Lower lobe of right lung (tissue), 2 donors: ENCODE results near the gene TIGIT. TPM values are rescaled to one million over a fixed set of nuclear protein-coding genes. Genes with fewer than 3 reads are reported as not detected.
"Not testable (repeated sequence)": the region's sequence is repeated elsewhere in the genome, so short reads cannot be mapped to it uniquely, and the experiment has no call there.

ENCODE experiments used
- ATAC-seq, 2 donors: fragments of 200-7000 bp; cut with Tn5 transposase; one replicate each; pipeline ENCODE4 v1.9.1; 2020 to 2022; ENCODE audit warnings: mild to moderate bottlenecking in 2 of 2, moderate library complexity in 2 of 2
- DNase-seq: peaks from one replicate; pipeline ENCODE4 v3.0.0-alpha.2; 2020
- H3K27ac ChIP-seq: fragments of 200-600 bp; one replicate; pipeline ENCODE4 v1.8.0; 2022
- H3K27me3 ChIP-seq: fragments of 200-600 bp; one replicate; pipeline ENCODE4 v1.8.0; 2022; ENCODE audit warnings: low read depth
- H3K36me3 ChIP-seq: fragments of 200-600 bp; one replicate; pipeline ENCODE4 v1.8.0; 2022; ENCODE audit warnings: mild to moderate bottlenecking
- H3K4me1 ChIP-seq: fragments of 200-600 bp; one replicate; pipeline ENCODE4 v1.8.0; 2022
- H3K4me3 ChIP-seq: fragments of 200-600 bp; one replicate; pipeline ENCODE4 v1.8.0; 2022; ENCODE audit warnings: mild to moderate bottlenecking
- H3K9me3 ChIP-seq: fragments of 200-600 bp; one replicate; pipeline ENCODE4 v1.8.0; 2022
- CTCF ChIP-seq: fragments of 200-600 bp; IDR thresholded peaks from one replicate; pipeline ENCODE4 v1.8.0; 2022; ENCODE audit warnings: antibody characterized with exemption, mild to moderate bottlenecking
- intact Hi-C: fragments of 100-400 bp; cut with DNase I; formaldehyde crosslinking; loops from one replicate; pipeline ENCODE4 v1.11.0; 2022
- total RNA-seq: library from RNA; stranded (reverse); fragmentation: NEBNext Ultra II Directional; extraction: Animal tissue kit (Norgen Biotek cat#: 25700); gene quantifications from one replicate; pipeline ENCODE4 v1.2.1, GENCODE V29; 2021
- donor health status: DM: no; HTN: yes; CAD: no; lungs with severe emphysema.

TIGIT gene
- total RNA-seq, 1 donor from 2014 or later, result 1.7 TPM

- Histone ChIP-seq H3K27me3 (no peaks in the 10 kb centered on the region), H3K4me3 (no peak overlapping the region), H3K36me3 (no peaks in the 10 kb centered on the region), H3K27ac (no peak overlapping the region), H3K4me1 (no peaks in the 10 kb centered on the region), H3K9me3 (peaks cover 7% of the 10 kb centered on the region)
- DNase-seq, result no peak
- TF ChIP-seq CTCF, result no peak
- intact Hi-C loops, result no loop called here
- ATAC-seq, result no peak
These were observed 23.8 kb upstream of the TIGIT start for GRCh38 chr3:114270019-114270418.

- ATAC-seq (no peak), DNase-seq (no peak)
- H3K27me3 ChIP-seq, result no peaks in the 10 kb centered on the region
- H3K36me3 ChIP-seq, result no peaks in the 10 kb centered on the region
- no peak overlapping the region for H3K4me3 ChIP-seq
- no peaks in the 10 kb centered on the region for H3K4me1 ChIP-seq
- H3K27ac ChIP-seq, result no peak overlapping the region
- H3K9me3 ChIP-seq, result peaks cover 7% of the 10 kb centered on the region
- intact Hi-C loops, result no loop called here
- no peak for TF ChIP-seq CTCF
These were observed 21.6 kb upstream of the TIGIT start for GRCh38 chr3:114272271-114272670.

GRCh38 chr3:114274929-114275328 lies 18.9 kb upstream of the TIGIT start:
- Histone ChIP-seq H3K4me3 (no peak overlapping the region), H3K36me3 (no peaks in the 10 kb centered on the region), H3K4me1 (no peaks in the 10 kb centered on the region), H3K27ac (no peak overlapping the region), H3K27me3 (no peaks in the 10 kb centered on the region), H3K9me3 (peaks cover under 1% of the 10 kb centered on the region)
- intact Hi-C loops, result no loop called here
- no peak for DNase-seq
- ATAC-seq, result no peak
- TF ChIP-seq CTCF, result no peak

- H3K27ac ChIP-seq, H3K9me3 ChIP-seq, H3K36me3 ChIP-seq, DNase-seq, ATAC-seq, H3K4me3 ChIP-seq, H3K27me3 ChIP-seq, H3K4me1 ChIP-seq, intact Hi-C loops: not testable (repeated sequence)
These were observed 17.0 kb upstream of the TIGIT start for GRCh38 chr3:114276856-114277255.

- TF ChIP-seq CTCF, result no peak
- Histone ChIP-seq H3K4me1 (no peaks in the 10 kb centered on the region), H3K27me3 (no peaks in the 10 kb centered on the region), H3K4me3 (no peak overlapping the region), H3K27ac (no peak overlapping the region), H3K9me3 (no peaks in the 10 kb centered on the region), H3K36me3 (no peaks in the 10 kb centered on the region)
- ATAC-seq (no peak), DNase-seq (no peak)
- intact Hi-C loops, result no loop called here
These were observed 9.2 kb upstream of the TIGIT start for GRCh38 chr3:114284644-114285043.

GRCh38 chr3:114285648-114286230 lies 8.1 kb upstream of the TIGIT start:
- Histone ChIP-seq H3K9me3 (no peaks in the 10 kb centered on the region), H3K4me3 (no peak overlapping the region), H3K4me1 (no peaks in the 10 kb centered on the region), H3K36me3 (no peaks in the 10 kb centered on the region), H3K27me3 (no peaks in the 10 kb centered on the region), H3K27ac (no peak overlapping the region)
- intact Hi-C loops, result no loop called here
- no peak for TF ChIP-seq CTCF
- DNase-seq, result no peak
- no peak for ATAC-seq
